Measurements from ENCODE around the gene CPT1A.

DNA sequence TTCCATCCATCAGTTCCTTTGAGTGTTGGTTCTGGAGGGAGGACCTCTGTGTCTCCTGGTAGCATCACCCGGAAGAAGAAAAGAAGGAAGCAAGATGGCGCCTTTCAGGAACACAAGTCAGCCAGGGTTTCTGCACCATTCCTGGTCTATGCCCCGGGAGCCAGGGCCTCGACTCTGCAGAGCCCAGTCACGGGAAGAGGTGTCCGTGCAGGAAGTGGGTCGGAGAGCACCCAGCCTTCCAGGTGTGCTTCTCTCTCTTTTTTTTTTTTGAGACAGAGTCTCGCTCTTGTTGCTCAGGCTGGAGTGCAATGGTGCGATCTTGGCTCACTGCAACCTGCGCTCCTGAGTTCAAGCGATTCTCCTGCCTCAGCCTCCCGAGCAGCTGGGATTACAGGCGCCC lies 40.7 kb upstream of the CPT1A start:
- TF ChIP-seq, protein P1, sequence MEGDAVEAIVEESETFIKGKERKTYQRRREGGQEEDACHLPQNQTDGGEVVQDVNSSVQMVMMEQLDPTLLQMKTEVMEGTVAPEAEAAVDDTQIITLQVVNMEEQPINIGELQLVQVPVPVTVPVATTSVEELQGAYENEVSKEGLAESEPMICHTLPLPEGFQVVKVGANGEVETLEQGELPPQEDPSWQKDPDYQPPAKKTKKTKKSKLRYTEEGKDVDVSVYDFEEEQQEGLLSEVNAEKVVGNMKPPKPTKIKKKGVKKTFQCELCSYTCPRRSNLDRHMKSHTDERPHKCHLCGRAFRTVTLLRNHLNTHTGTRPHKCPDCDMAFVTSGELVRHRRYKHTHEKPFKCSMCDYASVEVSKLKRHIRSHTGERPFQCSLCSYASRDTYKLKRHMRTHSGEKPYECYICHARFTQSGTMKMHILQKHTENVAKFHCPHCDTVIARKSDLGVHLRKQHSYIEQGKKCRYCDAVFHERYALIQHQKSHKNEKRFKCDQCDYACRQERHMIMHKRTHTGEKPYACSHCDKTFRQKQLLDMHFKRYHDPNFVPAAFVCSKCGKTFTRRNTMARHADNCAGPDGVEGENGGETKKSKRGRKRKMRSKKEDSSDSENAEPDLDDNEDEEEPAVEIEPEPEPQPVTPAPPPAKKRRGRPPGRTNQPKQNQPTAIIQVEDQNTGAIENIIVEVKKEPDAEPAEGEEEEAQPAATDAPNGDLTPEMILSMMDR (conservative IDR thresholded peaks at IDR 0.05 in 1 of 2, IDR thresholded peaks at IDR 0.05 in 1 of 2; ENCODE audit: extremely low read depth in 1 of 2, insufficient read depth in 1 of 2, low read depth in 1 of 2, low read length in 2 of 2) = no peak
- TF ChIP-seq EZH2 (IDR thresholded peaks at IDR 0.05; ENCODE audit: borderline replicate concordance, low read length) = no peak
